ENCODE results near the gene ATP8A2. TPM values are rescaled to one million over a fixed set of nuclear protein-coding genes. Genes with fewer than 3 reads are reported as not detected.
"Not testable (repeated sequence)": the region's sequence is repeated elsewhere in the genome, so short reads cannot be mapped to it uniquely, and the experiment has no call there.

ATP8A2 gene
- total RNA-seq, 1 donor, result 0.72 TPM

GRCh38 chr13:26071691-26072090, 699.9 kb downstream of the ATP8A2 start:
- Histone ChIP-seq H4K20me1 (ENCODE audit: insufficient read depth, low read length) (no peaks in the 10 kb centered on the region), H3K27me3 (ENCODE audit: insufficient read depth, low read length) (peaks cover 4% of the 10 kb centered on the region), H3K27ac (ENCODE audit: low read depth, low read length) (no peak overlapping the region), H3K4me2 (ENCODE audit: insufficient read depth, low read length) (no peak overlapping the region), H2AFZ (ENCODE audit: low read length) (no peak overlapping the region), H3K4me3 (ENCODE audit: insufficient read depth, low read length) (no peak overlapping the region), H3K4me1 (ENCODE audit: insufficient read depth, low read length) (no peaks in the 10 kb centered on the region), H3K79me2 (ENCODE audit: insufficient read depth, low read length) (no peaks in the 10 kb centered on the region), H3K36me3 (ENCODE audit: insufficient read depth, low read length) (no peaks in the 10 kb centered on the region), H3K9me3 (ENCODE audit: low read depth, low read length) (no peaks in the 10 kb centered on the region)
- TF ChIP-seq, protein P1, sequence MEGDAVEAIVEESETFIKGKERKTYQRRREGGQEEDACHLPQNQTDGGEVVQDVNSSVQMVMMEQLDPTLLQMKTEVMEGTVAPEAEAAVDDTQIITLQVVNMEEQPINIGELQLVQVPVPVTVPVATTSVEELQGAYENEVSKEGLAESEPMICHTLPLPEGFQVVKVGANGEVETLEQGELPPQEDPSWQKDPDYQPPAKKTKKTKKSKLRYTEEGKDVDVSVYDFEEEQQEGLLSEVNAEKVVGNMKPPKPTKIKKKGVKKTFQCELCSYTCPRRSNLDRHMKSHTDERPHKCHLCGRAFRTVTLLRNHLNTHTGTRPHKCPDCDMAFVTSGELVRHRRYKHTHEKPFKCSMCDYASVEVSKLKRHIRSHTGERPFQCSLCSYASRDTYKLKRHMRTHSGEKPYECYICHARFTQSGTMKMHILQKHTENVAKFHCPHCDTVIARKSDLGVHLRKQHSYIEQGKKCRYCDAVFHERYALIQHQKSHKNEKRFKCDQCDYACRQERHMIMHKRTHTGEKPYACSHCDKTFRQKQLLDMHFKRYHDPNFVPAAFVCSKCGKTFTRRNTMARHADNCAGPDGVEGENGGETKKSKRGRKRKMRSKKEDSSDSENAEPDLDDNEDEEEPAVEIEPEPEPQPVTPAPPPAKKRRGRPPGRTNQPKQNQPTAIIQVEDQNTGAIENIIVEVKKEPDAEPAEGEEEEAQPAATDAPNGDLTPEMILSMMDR (IDR thresholded peaks at IDR 0.05; ENCODE audit: extremely low read depth, low read depth, low read length), result no peak
- no peak for DNase-seq (ENCODE audit: insufficient read length, low spot score, missing footprints)

DNA sequence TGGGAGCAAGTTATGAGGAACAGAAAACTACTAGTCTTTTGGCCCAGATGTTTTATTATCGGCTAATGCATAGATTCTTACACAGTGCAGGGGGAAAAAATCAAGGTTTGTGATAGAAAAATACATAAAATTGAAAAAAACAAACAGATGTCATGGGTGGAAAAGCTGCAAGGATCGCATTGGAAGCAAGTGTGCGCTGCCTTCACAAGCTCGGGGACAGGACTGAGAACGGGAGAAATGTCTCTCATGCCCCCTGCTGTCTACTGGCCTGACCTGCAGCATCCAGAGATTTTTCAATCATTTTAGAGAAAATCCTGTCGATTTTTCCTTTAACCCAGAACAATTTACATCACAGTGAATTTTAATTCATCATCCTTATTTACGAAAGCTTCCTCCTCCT, 700.6 kb downstream of the ATP8A2 start:
- not testable (repeated sequence) for H3K9me3 ChIP-seq (ENCODE audit: low read depth, low read length); H3K36me3 ChIP-seq (ENCODE audit: insufficient read depth, low read length); H2AFZ ChIP-seq (ENCODE audit: low read length); H3K4me3 ChIP-seq (ENCODE audit: insufficient read depth, low read length); DNase-seq (ENCODE audit: insufficient read length, low spot score, missing footprints); H4K20me1 ChIP-seq (ENCODE audit: insufficient read depth, low read length); H3K27me3 ChIP-seq (ENCODE audit: insufficient read depth, low read length); H3K27ac ChIP-seq (ENCODE audit: low read depth, low read length); H3K4me2 ChIP-seq (ENCODE audit: insufficient read depth, low read length); H3K79me2 ChIP-seq (ENCODE audit: insufficient read depth, low read length); H3K4me1 ChIP-seq (ENCODE audit: insufficient read depth, low read length)

DNA sequence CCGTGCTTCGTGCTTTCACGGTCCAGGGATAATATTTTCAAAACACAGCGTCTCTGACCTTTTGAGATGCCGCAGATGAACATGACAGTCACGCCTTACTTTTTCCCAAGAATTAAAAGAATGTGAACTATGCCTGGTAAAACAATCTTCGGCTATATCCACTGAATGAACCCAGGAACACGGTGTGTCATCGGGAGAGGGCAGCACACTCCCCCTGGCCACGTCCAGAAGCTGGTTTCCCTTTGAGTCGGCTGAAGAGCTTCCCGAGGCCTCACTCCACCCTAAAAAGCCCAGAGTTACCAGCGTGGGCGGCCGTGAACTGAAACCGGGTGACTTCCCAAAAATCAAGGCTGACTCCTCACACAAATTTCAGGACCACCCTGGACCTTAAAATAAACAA, 702.9 kb downstream of the ATP8A2 start:
- Histone ChIP-seq H3K9me3 (ENCODE audit: low read depth, low read length) (no peaks in the 10 kb centered on the region), H3K27me3 (ENCODE audit: insufficient read depth, low read length) (peaks cover 4% of the 10 kb centered on the region), H2AFZ (ENCODE audit: low read length) (peak overlapping the region; percentile 51), H3K79me2 (ENCODE audit: insufficient read depth, low read length) (no peaks in the 10 kb centered on the region), H3K4me2 (ENCODE audit: insufficient read depth, low read length) (peak overlapping the region; percentile 57), H3K4me3 (ENCODE audit: insufficient read depth, low read length) (peak overlapping the region; percentile 50), H3K27ac (ENCODE audit: low read depth, low read length) (no peak overlapping the region), H4K20me1 (ENCODE audit: insufficient read depth, low read length) (no peaks in the 10 kb centered on the region), H3K4me1 (ENCODE audit: insufficient read depth, low read length) (no peaks in the 10 kb centered on the region), H3K36me3 (ENCODE audit: insufficient read depth, low read length) (no peaks in the 10 kb centered on the region)
- TF ChIP-seq, protein P1 (IDR thresholded peaks at IDR 0.05; ENCODE audit: extremely low read depth, low read depth, low read length), result no peak
- DNase-seq (ENCODE audit: insufficient read length, low spot score, missing footprints), result no peak

Small RNAs within 50 kb of the gene (small RNA-seq; reads per million reads assigned to genes)
- gene RN7SL741P (not detected), gene RNU6-78P (not detected), gene RNY1P3 (not detected)

Other genes with a start within 250 kb of the ATP8A2 start
- not detected in 2 replicates for gene AMER2, start 199.7 kb upstream of the ATP8A2 start, total RNA-seq
- gene MTMR6, start 84.5 kb upstream of the ATP8A2 start, total RNA-seq, result 25.0 and 25.3 TPM in 2 replicates
- 41.0 and 46.3 TPM in 2 replicates for gene NUP58, start 70.3 kb upstream of the ATP8A2 start, total RNA-seq

All from osteoblast (primary cell).